NCI-H1694 treated with DMSO at 0.1 percent for 48 hours (cell line): Measurements from ENCODE around the gene PABPN1.
A peak's percentile ranks its signal among the peaks of the same experiment; 100 is the strongest.
"Not testable (repeated sequence)": the region's sequence is repeated elsewhere in the genome, so short reads cannot be mapped to it uniquely, and the experiment has no call there.

Experiments used
- DNase-seq: peaks from one replicate; lab custom pipeline; 2025; lab: John Stamatoyannopoulos, UW

Gene PABPN1

GRCh38 chr14:23301288-23301968, 19.8 kb upstream of the PABPN1 start:
- DNase-seq: peak; percentile 98

GRCh38 chr14:23301969-23302289, 19.3 kb upstream of the PABPN1 start:
- no peak for DNase-seq

- DNase-seq: peak; percentile 51
Observed at GRCh38 chr14:23302290-23303225, 18.7 kb upstream of the PABPN1 start, which contains the start of gene PPP1R3E. Gene PPP1R3E, minus strand, starts transcription at chr14:23302859. Its CDS starts 283 bp downstream, at chr14:23302576.

GRCh38 chr14:23306412-23307145, 14.7 kb upstream of the PABPN1 start, which contains the start of gene BCL2L2:
Gene BCL2L2, plus strand, starts transcription at chr14:23306833. Its CDS starts 935 bp downstream, at chr14:23307768.
- DNase-seq: peak; percentile 72

- no peak for DNase-seq
Observed at GRCh38 chr14:23307146-23307530, 14.1 kb upstream of the PABPN1 start.

GRCh38 chr14:23307687-23308644, 13.3 kb upstream of the PABPN1 start:
- DNase-seq: no peak

GRCh38 chr14:23308721-23309445, 12.4 kb upstream of the PABPN1 start:
- DNase-seq: no peak

- DNase-seq: no peak
Observed at GRCh38 chr14:23310546-23310945, 10.7 kb upstream of the PABPN1 start.

GRCh38 chr14:23316300-23316699, 5.0 kb upstream of the PABPN1 start:
- no peak for DNase-seq

- DNase-seq: no peak
Observed at GRCh38 chr14:23319746-23320583, 1.3 kb upstream of the PABPN1 start.

GRCh38 chr14:23321572-23322547, 603 bp downstream of the PABPN1 start:
- no peak for DNase-seq

GRCh38 chr14:23322568-23323517, 1.6 kb downstream of the PABPN1 start:
- DNase-seq: no peak

- no peak for DNase-seq
Observed at GRCh38 chr14:23323838-23324454, 2.7 kb downstream of the PABPN1 start.

- DNase-seq: no peak
Observed at GRCh38 chr14:23324455-23324846, 3.2 kb downstream of the PABPN1 start.

- no peak for DNase-seq
Observed at GRCh38 chr14:23324993-23325392, 3.7 kb downstream of the PABPN1 start.

- DNase-seq: not testable (repeated sequence)
Observed at GRCh38 chr14:23325746-23326145, 4.5 kb downstream of the PABPN1 start.
